ENCODE results near the gene RAC3. TPM values are rescaled to one million over a fixed set of nuclear protein-coding genes. Genes with fewer than 3 reads are reported as not detected.
A peak's percentile ranks its signal among the peaks of the same experiment; 100 is the strongest.

Gene RAC3
- total and polyA plus RNA-seq, 9 of the 15 experiments (the other 6 are each of a cell fraction or from before 2014, with no cell fraction given): 0.23 to 292 (median 118) TPM

DNA sequence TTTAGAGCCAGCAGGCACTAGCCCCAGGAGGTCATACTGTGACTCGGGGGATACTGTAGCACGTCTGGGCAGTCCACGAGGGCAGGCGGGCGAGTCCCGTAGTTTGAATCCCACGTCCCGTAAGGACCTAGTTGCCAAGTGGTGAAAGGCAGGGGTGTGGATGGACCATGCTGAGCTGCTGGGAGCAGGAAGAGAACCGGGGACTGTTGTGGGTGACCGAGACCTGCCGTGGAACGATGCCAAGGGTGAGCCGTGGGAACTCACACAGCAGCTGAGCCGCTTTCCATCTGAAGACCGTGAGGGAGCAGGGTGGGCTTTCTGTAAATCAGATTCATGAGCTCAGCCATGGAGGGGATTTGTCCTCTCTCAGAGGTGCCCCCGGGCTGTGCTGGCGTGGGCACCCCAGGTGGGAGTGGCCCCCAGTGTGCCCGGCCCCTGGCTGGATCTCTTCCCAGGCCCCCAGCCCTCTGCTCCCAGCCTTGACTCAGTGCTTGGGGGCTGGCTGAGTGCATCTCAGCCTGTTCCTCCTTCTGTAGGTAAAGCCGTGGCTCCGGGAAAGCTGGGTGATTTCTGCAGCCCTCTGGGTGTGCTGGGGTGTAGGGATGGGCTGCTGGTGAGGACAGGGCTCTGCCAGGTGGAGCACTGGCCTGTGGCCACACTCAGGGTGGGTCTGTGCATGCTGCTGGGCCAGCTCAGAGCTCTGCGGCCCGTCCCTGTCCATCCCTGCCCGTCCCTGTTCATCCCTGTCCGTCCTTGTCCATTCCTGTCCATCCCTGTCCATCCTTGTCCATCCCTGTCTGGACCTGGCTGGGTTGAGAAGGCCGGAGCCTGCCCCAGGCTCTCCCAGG, 40.4 kb upstream of the RAC3 start:
- BruUV-seq (replicated peaks): no TSS peak
- FAIRE-seq (no peak), DNase-seq (ENCODE audit: extremely low read depth in 1 of 4, low spot score in 3 of 4) (no peak), ATAC-seq (no peak)
- CTCF ChIA-PET (ENCODE audit: low intra/inter-chr PET ratio): no interaction called here
- Histone ChIP-seq H3K9ac (ENCODE audit: insufficient read depth in 1 of 2, low read depth in 2 of 2, low read length in 2 of 2) (peak overlapping the region in 1 of 2 experiments; percentile 79; a peak in 1 of 4 replicates), H3K4me2 (ENCODE audit: insufficient read depth, low read length) (no peak overlapping the region), H3K79me2 (ENCODE audit: control insufficient read depth, insufficient read depth, low read length) (no peaks in the 10 kb centered on the region), H3K9me1 (ENCODE audit: control insufficient read depth, insufficient read depth, low read length) (peaks cover 3% of the 10 kb centered on the region), H3K27ac (ENCODE audit: extremely low read depth, low read depth, low read length) (no peak overlapping the region), H3K27me3 (ENCODE audit: control insufficient read depth in 2 of 2, insufficient read depth in 2 of 2, low read length in 2 of 2) (no peaks in the 10 kb centered on the region), H3K36me3 (ENCODE audit: control insufficient read depth, insufficient read depth, low read length) (peaks cover 9% of the 10 kb centered on the region; the same call in 1 of the 3 replicates), H3K4me3 (no peak overlapping the region), H4K20me1 (replicated peaks; ENCODE audit: control insufficient read depth, insufficient read depth, low read length) (no peaks in the 10 kb centered on the region), H3K9me3 (replicated peaks; ENCODE audit: control insufficient read depth, insufficient read depth, low read depth, low read length) (no peaks in the 10 kb centered on the region), H2AFZ (ENCODE audit: low read depth, low read length) (no peak overlapping the region), H3K4me1 (replicated peaks in 1 of 2; ENCODE audit: control insufficient read depth in 2 of 2, insufficient read depth in 2 of 2, low read length in 2 of 2) (peaks cover 0 to 52% of the 10 kb centered on the region in 2 experiments; a peak in 2 of 5 replicates)
- POLR2A ChIA-PET: interaction anchor here (0.6 to 1.3 kb wide), 3 partner anchors 9 to 37 kb away, joined by 3 read pairs; partner anchors contain the start of genes CENPX and LRRC45
- TF ChIP-seq ZNF76 (CRISPR knock-in tag; IDR thresholded peaks at IDR 0.05; ENCODE audit: borderline replicate concordance) (no peak), RFX1 (IDR thresholded peaks at IDR 0.05) (no peak), ZNF146 (CRISPR knock-in tag; IDR thresholded peaks at IDR 0.05; ENCODE audit: unreplicated experiment) (no peak), IRF2 (CRISPR knock-in tag; IDR thresholded peaks at IDR 0.05) (no peak), POLR2AphosphoS2 (IDR thresholded peaks at IDR 0.05; ENCODE audit: low read length) (no peak), ZNF24 (IDR thresholded peaks at IDR 0.05) (no peak), ZC3H8 (IDR thresholded peaks at IDR 0.05) (no peak), NCOA6 (IDR thresholded peaks at IDR 0.05) (no peak), DNMT1 (IDR thresholded peaks at IDR 0.05) (no peak)
- TF ChIP-seq, protein P1, sequence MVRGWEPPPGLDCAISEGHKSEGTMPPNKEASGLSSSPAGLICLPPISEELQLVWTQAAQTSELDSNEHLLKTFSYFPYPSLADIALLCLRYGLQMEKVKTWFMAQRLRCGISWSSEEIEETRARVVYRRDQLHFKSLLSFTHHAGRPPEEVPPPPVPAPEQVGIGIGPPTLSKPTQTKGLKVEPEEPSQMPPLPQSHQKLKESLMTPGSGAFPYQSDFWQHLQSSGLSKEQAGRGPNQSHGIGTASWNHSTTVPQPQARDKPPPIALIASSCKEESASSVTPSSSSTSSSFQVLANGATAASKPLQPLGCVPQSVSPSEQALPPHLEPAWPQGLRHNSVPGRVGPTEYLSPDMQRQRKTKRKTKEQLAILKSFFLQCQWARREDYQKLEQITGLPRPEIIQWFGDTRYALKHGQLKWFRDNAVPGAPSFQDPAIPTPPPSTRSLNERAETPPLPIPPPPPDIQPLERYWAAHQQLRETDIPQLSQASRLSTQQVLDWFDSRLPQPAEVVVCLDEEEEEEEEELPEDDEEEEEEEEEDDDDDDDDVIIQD (CRISPR knock-in tag; IDR thresholded peaks at IDR 0.05): no peak
- 92% methylated on average over 25 of the region's 25 CpGs for WGBS (ENCODE audit: insufficient coverage, low coverage, missing lambda C conversion rate)
- intact Hi-C loops (cut with micrococcal nuclease) (no loop called here), in situ Hi-C loops (cut with MboI) (no loop called here)

Data from K562 (cell line).